Measurements from ENCODE around the gene C21orf91. TPM values are rescaled to one million over a fixed set of nuclear protein-coding genes. Genes with fewer than 3 reads are reported as not detected.

C21orf91 gene
- total RNA-seq, 4 donors from 2014 or later: 7.9 to 10.9 (median 9.1) TPM

- Histone ChIP-seq H3K4me1 (peaks cover 0 to 10% (median 5%) of the 10 kb centered on the region in 4 donors), H3K27ac (replicated peaks in 1 of 4) (no peak overlapping the region), H3K27me3 (no peaks in the 10 kb centered on the region), H3K4me3 (no peak overlapping the region), H3K9me3 (no peaks in the 10 kb centered on the region), H3K36me3 (peaks cover 4 to 35% (median 18%) of the 10 kb centered on the region in 4 donors)
- DNase-seq (ENCODE audit: extremely low spot score): no peak
- intact Hi-C loops (cut with DNase I): no loop called here
- WGBS: 32% methylated on average over 3 of the region's 3 CpGs
- TF ChIP-seq CTCF (IDR thresholded peaks at IDR 0.05) (no peak), EP300 (IDR thresholded peaks at IDR 0.05) (no peak), POLR2AphosphoS5 (IDR thresholded peaks at IDR 0.05) (no peak), POLR2A (IDR thresholded peaks at IDR 0.05; ENCODE audit: low read depth) (no peak)
These were observed 30.1 kb downstream of the C21orf91 start for GRCh38 chr21:17789069-17789468.

- H3K4me3 ChIP-seq: no peak overlapping the region
- TF ChIP-seq POLR2AphosphoS5 (IDR thresholded peaks at IDR 0.05) (no peak), CTCF (IDR thresholded peaks at IDR 0.05) (no peak), EP300 (IDR thresholded peaks at IDR 0.05) (no peak), POLR2A (IDR thresholded peaks at IDR 0.05; ENCODE audit: low read depth) (no peak)
- H3K4me1 ChIP-seq: peaks cover 0 to 5% (median 0%) of the 10 kb centered on the region in 4 donors
- WGBS: 96% methylated on average over 2 of the region's 2 CpGs
- no peaks in the 10 kb centered on the region for H3K9me3 ChIP-seq
- intact Hi-C loops (cut with DNase I): no loop called here
- peaks cover 4 to 27% (median 15%) of the 10 kb centered on the region in 4 donors for H3K36me3 ChIP-seq
- DNase-seq (ENCODE audit: extremely low spot score): no peak
- H3K27ac ChIP-seq (replicated peaks in 1 of 4): no peak overlapping the region
- no peaks in the 10 kb centered on the region for H3K27me3 ChIP-seq
These were observed 32.3 kb downstream of the C21orf91 start for GRCh38 chr21:17786851-17787181.

GRCh38 chr21:17786071-17786850 lies 32.9 kb downstream of the C21orf91 start:
- Histone ChIP-seq H3K4me3 (no peak overlapping the region), H3K36me3 (peaks cover 4 to 26% (median 14%) of the 10 kb centered on the region in 4 donors), H3K27me3 (no peaks in the 10 kb centered on the region), H3K27ac (replicated peaks in 1 of 4) (no peak overlapping the region), H3K9me3 (no peaks in the 10 kb centered on the region), H3K4me1 (peaks cover 0 to 5% (median 0%) of the 10 kb centered on the region in 4 donors)
- WGBS: 90% methylated on average over 8 of the region's 8 CpGs
- intact Hi-C loops (cut with DNase I): no loop called here
- TF ChIP-seq POLR2AphosphoS5 (IDR thresholded peaks at IDR 0.05): no peak
- no peak for TF ChIP-seq POLR2A (IDR thresholded peaks at IDR 0.05; ENCODE audit: low read depth)
- TF ChIP-seq CTCF (IDR thresholded peaks at IDR 0.05): no peak
- no peak for TF ChIP-seq EP300 (IDR thresholded peaks at IDR 0.05)
- no peak for DNase-seq (ENCODE audit: extremely low spot score)

- no peak overlapping the region for H3K27ac ChIP-seq (replicated peaks in 1 of 4)
- intact Hi-C loops (cut with DNase I): no loop called here
- DNase-seq (ENCODE audit: extremely low spot score): no peak
These were observed 33.8 kb downstream of the C21orf91 start for GRCh38 chr21:17785403-17785788.

GRCh38 chr21:17784604-17785402 lies 34.4 kb downstream of the C21orf91 start:
- Histone ChIP-seq H3K4me1 (peaks cover 0 to 5% (median 0%) of the 10 kb centered on the region in 4 donors), H3K4me3 (no peak overlapping the region), H3K36me3 (peaks cover 4 to 26% (median 12%) of the 10 kb centered on the region in 4 donors), H3K27ac (replicated peaks in 1 of 4) (no peak overlapping the region), H3K9me3 (no peaks in the 10 kb centered on the region), H3K27me3 (no peaks in the 10 kb centered on the region)
- intact Hi-C loops (cut with DNase I): no loop called here
- no peak for TF ChIP-seq POLR2A (IDR thresholded peaks at IDR 0.05; ENCODE audit: low read depth)
- 88% methylated on average over 6 of the region's 6 CpGs for WGBS
- no peak for DNase-seq (ENCODE audit: extremely low spot score)

More at GRCh38 chr21:17785403-17785788, 33.8 kb downstream of the C21orf91 start:
- Histone ChIP-seq H3K27me3 (no peaks in the 10 kb centered on the region), H3K4me3 (no peak overlapping the region), H3K4me1 (peaks cover 0 to 5% (median 0%) of the 10 kb centered on the region in 4 donors), H3K36me3 (peaks cover 4 to 26% (median 12%) of the 10 kb centered on the region in 4 donors), H3K9me3 (no peaks in the 10 kb centered on the region)
- TF ChIP-seq POLR2A (IDR thresholded peaks at IDR 0.05; ENCODE audit: low read depth) (no peak), EP300 (IDR thresholded peaks at IDR 0.05) (no peak)
- 94% methylated on average over 2 of the region's 2 CpGs for WGBS
